ENCODE results near the gene SLC12A6. TPM values are rescaled to one million over a fixed set of nuclear protein-coding genes. Genes with fewer than 3 reads are reported as not detected.

The SLC12A6 gene
- total RNA-seq, 4 donors from 2014 or later, result 26.9 to 36.9 (median 32.6) TPM

GRCh38 chr15:34258151-34258550 lies 79.4 kb downstream of the SLC12A6 start:
- 86 to 87% methylated on average over 2 of the region's 2 CpGs for WGBS, 2 donors
- no peak overlapping the region for H3K27ac ChIP-seq

GRCh38 chr15:34252545-34252944 lies 85.0 kb downstream of the SLC12A6 start:
- TF ChIP-seq CTCF (IDR thresholded peaks at IDR 0.05) (no peak), POLR2A (IDR thresholded peaks at IDR 0.05) (no peak), EP300 (IDR thresholded peaks at IDR 0.05) (no peak)
- no peak for DNase-seq (ENCODE audit: low spot score in 2 of 2)
- Histone ChIP-seq H3K4me3 (no peak overlapping the region), H3K27me3 (no peaks in the 10 kb centered on the region), H3K27ac (no peak overlapping the region), H3K9me3 (no peaks in the 10 kb centered on the region), H3K4me1 (no peaks in the 10 kb centered on the region), H3K36me3 (peaks cover 2 to 91% (median 4%) of the 10 kb centered on the region in 3 donors)

More at GRCh38 chr15:34258151-34258550, 79.4 kb downstream of the SLC12A6 start:
- Histone ChIP-seq H3K9me3 (no peaks in the 10 kb centered on the region), H3K36me3 (peaks cover 2 to 64% (median 4%) of the 10 kb centered on the region in 3 donors), H3K27me3 (no peaks in the 10 kb centered on the region), H3K4me3 (no peak overlapping the region), H3K4me1 (no peaks in the 10 kb centered on the region)
- DNase-seq (ENCODE audit: low spot score in 2 of 2), result no peak
- TF ChIP-seq EP300 (IDR thresholded peaks at IDR 0.05) (no peak), CTCF (IDR thresholded peaks at IDR 0.05) (no peak), POLR2A (IDR thresholded peaks at IDR 0.05) (no peak)

DNA sequence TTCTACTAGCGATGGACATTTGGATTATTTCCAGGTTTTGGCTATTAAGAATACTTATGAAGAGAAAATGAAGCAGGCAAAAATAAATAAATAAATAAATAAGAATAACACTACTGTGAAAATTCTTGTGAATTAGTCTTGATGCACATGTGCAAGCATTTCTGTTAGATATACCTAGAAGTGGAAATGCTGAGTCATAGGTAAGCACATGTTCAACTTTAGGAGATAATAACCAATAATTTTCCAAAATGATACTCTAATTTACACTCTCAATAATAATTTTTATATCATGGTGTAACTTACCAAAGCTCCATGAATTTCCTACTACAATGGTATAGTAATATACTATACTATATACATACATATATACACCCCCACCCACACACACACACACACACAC lies 89.4 kb downstream of the SLC12A6 start:
- no peak for DNase-seq (ENCODE audit: low spot score in 2 of 2)
- Histone ChIP-seq H3K36me3 (peaks cover 0 to 88% (median 0%) of the 10 kb centered on the region in 3 donors), H3K4me3 (no peak overlapping the region), H3K9me3 (no peaks in the 10 kb centered on the region), H3K27ac (no peak overlapping the region), H3K4me1 (no peaks in the 10 kb centered on the region), H3K27me3 (no peaks in the 10 kb centered on the region)
- WGBS, 2 donors, result 96 to 97% methylated on average over 1 of the region's 1 CpG
- no peak for TF ChIP-seq CTCF (IDR thresholded peaks at IDR 0.05)
- no peak for TF ChIP-seq POLR2A (IDR thresholded peaks at IDR 0.05)
- no peak for TF ChIP-seq EP300 (IDR thresholded peaks at IDR 0.05)

GRCh38 chr15:34246276-34246976 lies 91.2 kb downstream of the SLC12A6 start:
- DNase-seq (ENCODE audit: low spot score in 2 of 2), result no peak
- Histone ChIP-seq H3K4me1 (no peaks in the 10 kb centered on the region), H3K9me3 (no peaks in the 10 kb centered on the region), H3K27ac (no peak overlapping the region), H3K27me3 (no peaks in the 10 kb centered on the region), H3K36me3 (peaks cover 0 to 80% (median 0%) of the 10 kb centered on the region in 3 donors), H3K4me3 (no peak overlapping the region)
- TF ChIP-seq EP300 (IDR thresholded peaks at IDR 0.05) (no peak), POLR2A (IDR thresholded peaks at IDR 0.05) (no peak), CTCF (IDR thresholded peaks at IDR 0.05) (no peak)
- WGBS, 2 donors, result 81 to 83% methylated on average over 9 of the region's 9 CpGs

DNA sequence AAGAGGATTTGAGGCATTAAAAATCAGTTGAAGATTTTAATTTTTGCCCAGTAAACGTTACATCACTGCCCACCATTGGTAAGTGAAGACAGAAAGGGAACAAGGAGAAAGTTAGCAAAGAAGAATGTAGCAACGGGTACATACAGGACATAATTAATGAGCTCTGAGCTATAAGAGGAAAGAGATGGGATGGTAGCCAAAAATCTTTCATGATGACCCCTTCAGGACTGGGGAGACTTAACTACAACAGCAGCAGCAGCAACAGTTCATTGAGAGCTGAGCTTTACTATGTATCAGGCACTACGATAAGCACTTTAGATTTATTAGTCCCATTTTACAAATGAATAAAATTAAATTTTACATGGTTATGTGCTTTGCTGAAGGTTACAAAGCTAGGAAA lies 94.4 kb downstream of the SLC12A6 start:
- H3K27ac ChIP-seq, result no peak overlapping the region
- DNase-seq (ENCODE audit: low spot score in 2 of 2), result no peak
- no peaks in the 10 kb centered on the region for H3K9me3 ChIP-seq
- no peak for TF ChIP-seq CTCF (IDR thresholded peaks at IDR 0.05)
- no peak for TF ChIP-seq EP300 (IDR thresholded peaks at IDR 0.05)
- TF ChIP-seq POLR2A (IDR thresholded peaks at IDR 0.05), result no peak
- no peaks in the 10 kb centered on the region for H3K27me3 ChIP-seq
- H3K4me3 ChIP-seq, result no peak overlapping the region
- H3K4me1 ChIP-seq, result no peaks in the 10 kb centered on the region
- H3K36me3 ChIP-seq, result peaks cover 0 to 76% (median 0%) of the 10 kb centered on the region in 3 donors
- 65 to 75% methylated on average over 3 of the region's 3 CpGs for WGBS, 2 donors

Measured in tibial nerve (tissue), 4 donors.